Transverse colon (tissue), 4 donors: ENCODE measurements around the gene ARL15. TPM values are rescaled to one million over a fixed set of nuclear protein-coding genes. Genes with fewer than 3 reads are reported as not detected.

ENCODE experiments used
- DNase-seq: peaks from one replicate; pipeline ENCODE4 v3.0.0-alpha.2; 2019
- H3K27ac ChIP-seq, 4 donors: fragments of 200-600 bp; sonication (generic); 2 replicates each; pipeline ENCODE4 v1.5.1; 2016 to 2018; ENCODE audit warnings: inconsistent platforms in 4 of 4
- H3K27me3 ChIP-seq: fragments of 200-600 bp; sonication (generic); 2 replicates; pipeline ENCODE4 v1.5.1; 2017; ENCODE audit warnings: inconsistent platforms
- H3K36me3 ChIP-seq, 4 donors: fragments of 200-600 bp; sonication (generic); 2 replicates each; pipeline ENCODE4 v1.5.1; 2017 to 2019; ENCODE audit warnings: inconsistent platforms in 4 of 4
- H3K4me1 ChIP-seq, 4 donors: fragments of 200-600 bp; sonication (generic); 2 replicates each; pipeline ENCODE4 v1.5.1; 2017 to 2020; ENCODE audit warnings: inconsistent platforms in 4 of 4
- H3K4me3 ChIP-seq, 4 donors: fragments of 200-600 bp; sonication (generic); 1 replicate in 1 of 4; 2 replicates in 3 of 4; pipeline versions ENCODE4 v1.5.1 to v1.6.1; 2017 to 2019; ENCODE audit warnings: inconsistent platforms in 4 of 4
- H3K9me3 ChIP-seq, 2 donors: fragments of 200-600 bp; sonication (generic); 2 replicates each; pipeline ENCODE4 v1.5.1; 2017 to 2019; ENCODE audit warnings: inconsistent platforms in 2 of 2
- EP300 ChIP-seq: sonication (generic); formaldehyde crosslinking; IDR thresholded peaks from one replicate; pipeline ENCODE4 v1.6.1; 2017; ENCODE audit warnings: antibody characterized with exemption, low read depth
- POLR2A ChIP-seq: fragments of 450-650 bp; IDR thresholded peaks from one replicate; pipeline ENCODE4 v1.6.1; 2016; ENCODE audit warnings: antibody characterized with exemption, mild to moderate bottlenecking, moderate library complexity
- POLR2AphosphoS5 ChIP-seq, 3 donors: sonication (generic); formaldehyde crosslinking; IDR thresholded peaks; one replicate each; pipeline ENCODE4 v1.6.1; 2016; ENCODE audit warnings: antibody characterized with exemption in 3 of 3
- WGBS, 2 donors: methylation state at CpG; one replicate each; pipeline ENCODE4 v1.1.5; 2018; ENCODE audit warnings: low coverage in 1 of 2; 5-methylcytosine and 5-hydroxymethylcytosine counted together
- in situ Hi-C, 4 donors: fragments of 200-750 bp; cut with MboI; loops; one replicate each; pipeline versions ENCODE4 v1.15.0 to v1.15.1; 2017; ENCODE audit warnings: low sequenced_read_pairs in 3 of 4, low pct_ligation_motif_present in 1 of 4, low pct_unique_long_range_greater_than_20kb in 1 of 4
- intact Hi-C: fragments of 100-400 bp; cut with DNase I; formaldehyde crosslinking; loops from one replicate; pipeline ENCODE4 v1.15.1; 2023; ENCODE audit warnings: low total_unique reads
- total RNA-seq, 4 donors: library from RNA; depleted of rRNA; stranded (reverse); fragments of >200 nt; gene quantifications; one replicate each; pipeline ENCODE4 v1.1.0, GENCODE V29; 2016
- TF ChIP-seq, protein P1 (sequence below), 5 experiments: fragments of 200-600 bp in 3 of 5; fragments of 450-650 bp in 2 of 5; sonication (generic) in 3 of 5; IDR thresholded peaks; 1 replicate in 2 of 5; 2 replicates in 3 of 5; pipeline ENCODE4 v1.5.1; 2016 to 2017; ENCODE audit warnings: antibody characterized with exemption in 5 of 5, inconsistent platforms in 3 of 5, mild to moderate bottlenecking in 2 of 5, moderate library complexity in 1 of 5

The ARL15 gene
- total RNA-seq, 4 donors from 2014 or later, result 9.0 to 57.1 (median 27.7) TPM

DNA sequence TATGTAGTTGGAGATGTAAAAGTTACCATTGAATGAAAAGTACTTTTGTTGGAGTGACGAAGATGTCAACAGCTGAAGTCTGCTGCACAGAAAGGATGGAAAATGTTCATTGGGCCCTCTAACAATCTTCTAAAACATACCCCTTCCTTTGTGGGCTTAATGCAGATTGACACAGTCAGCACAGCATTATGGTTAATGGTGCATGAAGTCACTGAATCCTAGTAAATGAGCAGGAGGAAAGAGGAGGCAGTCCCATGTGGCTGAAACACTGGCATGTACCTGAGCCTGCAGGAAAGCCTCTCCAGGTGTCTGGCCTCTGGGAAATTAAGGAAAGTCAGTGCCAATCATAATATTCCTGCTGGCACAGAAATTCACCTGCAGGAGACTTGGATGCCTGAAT, 153.8 kb downstream of the ARL15 start:
- intact Hi-C loops (no loop called here), in situ Hi-C loops (no loop called here)
- 100% methylated on average over 1 of the region's 1 CpG for WGBS, 2 donors
- DNase-seq, result no peak
- no peak for TF ChIP-seq POLR2A
- TF ChIP-seq, protein P1, sequence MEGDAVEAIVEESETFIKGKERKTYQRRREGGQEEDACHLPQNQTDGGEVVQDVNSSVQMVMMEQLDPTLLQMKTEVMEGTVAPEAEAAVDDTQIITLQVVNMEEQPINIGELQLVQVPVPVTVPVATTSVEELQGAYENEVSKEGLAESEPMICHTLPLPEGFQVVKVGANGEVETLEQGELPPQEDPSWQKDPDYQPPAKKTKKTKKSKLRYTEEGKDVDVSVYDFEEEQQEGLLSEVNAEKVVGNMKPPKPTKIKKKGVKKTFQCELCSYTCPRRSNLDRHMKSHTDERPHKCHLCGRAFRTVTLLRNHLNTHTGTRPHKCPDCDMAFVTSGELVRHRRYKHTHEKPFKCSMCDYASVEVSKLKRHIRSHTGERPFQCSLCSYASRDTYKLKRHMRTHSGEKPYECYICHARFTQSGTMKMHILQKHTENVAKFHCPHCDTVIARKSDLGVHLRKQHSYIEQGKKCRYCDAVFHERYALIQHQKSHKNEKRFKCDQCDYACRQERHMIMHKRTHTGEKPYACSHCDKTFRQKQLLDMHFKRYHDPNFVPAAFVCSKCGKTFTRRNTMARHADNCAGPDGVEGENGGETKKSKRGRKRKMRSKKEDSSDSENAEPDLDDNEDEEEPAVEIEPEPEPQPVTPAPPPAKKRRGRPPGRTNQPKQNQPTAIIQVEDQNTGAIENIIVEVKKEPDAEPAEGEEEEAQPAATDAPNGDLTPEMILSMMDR (IDR thresholded peaks at IDR 0.05), result no peak
- TF ChIP-seq EP300, result no peak
- no peak for TF ChIP-seq POLR2AphosphoS5 (IDR thresholded peaks at IDR 0.05)
- H3K4me3 ChIP-seq, result no peak overlapping the region
- no peaks in the 10 kb centered on the region for H3K36me3 ChIP-seq
- no peaks in the 10 kb centered on the region for H3K9me3 ChIP-seq
- no peaks in the 10 kb centered on the region for H3K4me1 ChIP-seq
- H3K27me3 ChIP-seq, result no peaks in the 10 kb centered on the region
- no peak overlapping the region for H3K27ac ChIP-seq

DNA sequence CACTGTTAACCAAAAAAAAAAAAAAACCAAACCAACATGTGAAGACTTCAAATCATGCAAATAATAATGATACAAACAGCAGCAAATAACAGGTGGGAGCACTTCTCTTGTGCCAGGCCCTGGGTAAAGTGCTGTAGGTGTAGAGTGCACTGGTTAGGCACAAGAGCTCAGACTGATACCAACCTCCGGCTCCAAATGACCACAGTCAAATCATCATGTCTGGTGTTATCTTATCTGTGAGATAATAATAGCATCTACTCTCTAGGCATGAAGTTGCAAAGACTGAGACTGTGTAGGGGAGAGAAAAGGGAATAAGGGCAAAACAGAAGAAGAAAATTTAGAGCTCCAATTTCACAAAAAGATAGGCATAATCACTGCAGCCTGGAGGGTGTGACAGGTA, 159.5 kb downstream of the ARL15 start:
- no peak overlapping the region for H3K27ac ChIP-seq
- DNase-seq, result no peak
- no peak overlapping the region for H3K4me3 ChIP-seq
- intact Hi-C loops (no loop called here), in situ Hi-C loops (no loop called here)
- TF ChIP-seq POLR2AphosphoS5 (IDR thresholded peaks at IDR 0.05), result no peak
- no peak for TF ChIP-seq POLR2A
- TF ChIP-seq, protein P1 (IDR thresholded peaks at IDR 0.05), result no peak
- TF ChIP-seq EP300, result no peak
- H3K4me1 ChIP-seq, result peaks cover 0 to 12% (median 1%) of the 10 kb centered on the region in 4 donors
- 71 to 90% methylated on average over 1 of the region's 1 CpG for WGBS, 2 donors
- H3K9me3 ChIP-seq, result no peaks in the 10 kb centered on the region
- H3K27me3 ChIP-seq, result no peaks in the 10 kb centered on the region
- H3K36me3 ChIP-seq, result no peaks in the 10 kb centered on the region

DNA sequence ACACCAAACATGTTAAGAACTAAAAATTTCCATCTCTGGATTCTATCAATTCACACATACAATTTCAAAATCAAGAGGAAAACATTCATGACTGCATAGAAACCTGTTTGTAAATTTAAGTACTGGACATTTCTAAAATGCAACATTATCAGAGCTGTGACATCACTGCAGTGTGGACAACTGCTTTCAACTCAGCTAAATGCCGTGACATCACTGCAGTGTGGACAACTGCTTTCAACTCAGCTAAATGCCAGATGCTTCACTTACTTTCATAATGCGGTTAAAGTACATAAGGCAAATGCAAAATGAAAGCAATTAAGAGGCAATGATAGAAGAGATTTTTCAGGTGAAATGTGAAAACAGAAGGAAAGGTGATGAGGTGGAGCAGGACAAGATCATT, 161.5 kb downstream of the ARL15 start:
- no peak for DNase-seq
- 83 to 94% methylated on average over 2 of the region's 2 CpGs for WGBS, 2 donors
- in situ Hi-C loops, result no loop called here
- Histone ChIP-seq H3K4me1 (peaks cover 0 to 12% (median 1%) of the 10 kb centered on the region in 4 donors), H3K27me3 (no peaks in the 10 kb centered on the region), H3K36me3 (no peaks in the 10 kb centered on the region), H3K4me3 (no peak overlapping the region), H3K27ac (no peak overlapping the region), H3K9me3 (no peaks in the 10 kb centered on the region)
- intact Hi-C loops, result no loop called here
- TF ChIP-seq POLR2AphosphoS5 (IDR thresholded peaks at IDR 0.05) (no peak), POLR2A (no peak), EP300 (no peak)
- TF ChIP-seq, protein P1 (IDR thresholded peaks at IDR 0.05), result no peak

DNA sequence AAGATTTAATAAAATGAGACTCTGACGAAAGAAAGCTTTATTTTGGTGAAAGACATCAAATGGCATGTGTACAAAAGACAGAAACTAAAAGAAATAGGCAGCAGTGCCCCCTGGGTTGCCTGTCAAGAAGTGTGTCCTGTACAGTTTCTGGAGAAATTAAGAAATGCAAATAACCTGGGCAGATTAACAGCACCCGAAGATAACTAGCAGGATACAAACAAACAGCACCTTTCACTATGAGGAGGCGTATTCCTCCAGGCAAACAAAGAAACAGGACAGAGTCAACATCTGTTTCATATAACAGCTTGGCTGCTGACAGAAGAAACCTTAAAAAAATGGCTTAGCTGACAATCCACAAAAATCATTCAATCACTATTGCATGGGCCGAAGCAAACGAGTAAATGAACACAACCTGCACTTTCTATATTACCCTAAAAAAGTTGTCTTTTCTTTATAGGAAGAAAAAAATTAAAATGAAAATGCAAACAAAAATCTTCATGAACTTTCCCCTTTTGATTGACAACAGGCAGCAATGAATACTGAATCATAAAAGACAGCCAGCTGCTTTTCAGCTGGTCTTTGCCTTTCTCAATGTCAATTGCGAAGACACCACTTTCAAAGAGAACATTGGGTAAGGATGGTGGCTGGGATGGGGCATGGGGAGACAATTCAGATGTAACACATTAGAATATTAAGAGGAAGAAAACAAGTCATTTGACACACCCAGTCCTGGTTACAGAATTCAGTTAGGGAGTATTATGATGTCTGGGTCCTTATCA, 162.1 kb downstream of the ARL15 start:
- Histone ChIP-seq H3K9me3 (no peaks in the 10 kb centered on the region), H3K4me1 (peaks cover 0 to 12% (median 1%) of the 10 kb centered on the region in 4 donors), H3K4me3 (no peak overlapping the region), H3K27me3 (no peaks in the 10 kb centered on the region), H3K27ac (no peak overlapping the region), H3K36me3 (no peaks in the 10 kb centered on the region)
- in situ Hi-C loops (no loop called here), intact Hi-C loops (no loop called here)
- TF ChIP-seq EP300 (no peak), POLR2A (no peak), POLR2AphosphoS5 (IDR thresholded peaks at IDR 0.05) (no peak)
- TF ChIP-seq, protein P1 (IDR thresholded peaks at IDR 0.05), result no peak
- 53 to 57% methylated on average over 5 to 6 of the region's 6 CpGs for WGBS, 2 donors
- no peak for DNase-seq
